Measurements from ENCODE around the gene KCNG4. TPM values are rescaled to one million over a fixed set of nuclear protein-coding genes. Genes with fewer than 3 reads are reported as not detected.
"Not testable (repeated sequence)": the region's sequence is repeated elsewhere in the genome, so short reads cannot be mapped to it uniquely, and the experiment has no call there.

The KCNG4 gene
- total and polyA plus RNA-seq, 9 donors = not detected

DNA sequence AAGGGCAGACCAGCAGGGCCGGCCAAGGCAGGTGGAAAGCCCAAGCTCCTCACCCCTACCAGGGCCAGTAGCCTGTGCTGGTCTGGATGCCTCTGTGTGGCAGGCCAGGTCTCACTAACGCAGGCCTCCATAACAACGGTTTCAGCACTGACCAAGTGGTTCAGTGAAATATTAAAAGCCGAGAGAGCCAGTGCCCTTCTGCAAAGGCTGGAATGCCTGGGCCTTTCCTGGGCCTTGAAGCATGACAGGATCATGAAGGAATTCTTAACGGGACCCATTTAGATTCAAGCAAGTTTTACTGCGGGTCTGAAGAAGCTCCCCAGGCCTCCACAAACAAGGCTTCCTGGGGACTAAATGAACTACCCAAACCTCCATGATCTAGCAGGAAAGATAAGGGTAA, 32.6 kb downstream of the KCNG4 start:
- no peaks in the 10 kb centered on the region for H3K27me3 ChIP-seq
- no peak overlapping the region for H3K4me3 ChIP-seq
- DNase-seq = no peak
- no peaks in the 10 kb centered on the region for H3K9me3 ChIP-seq
- no peaks in the 10 kb centered on the region for H3K36me3 ChIP-seq
- no peak overlapping the region for H3K27ac ChIP-seq
- TF ChIP-seq POLR2A (IDR thresholded peaks at IDR 0.05) = no peak
- TF ChIP-seq, protein P1, sequence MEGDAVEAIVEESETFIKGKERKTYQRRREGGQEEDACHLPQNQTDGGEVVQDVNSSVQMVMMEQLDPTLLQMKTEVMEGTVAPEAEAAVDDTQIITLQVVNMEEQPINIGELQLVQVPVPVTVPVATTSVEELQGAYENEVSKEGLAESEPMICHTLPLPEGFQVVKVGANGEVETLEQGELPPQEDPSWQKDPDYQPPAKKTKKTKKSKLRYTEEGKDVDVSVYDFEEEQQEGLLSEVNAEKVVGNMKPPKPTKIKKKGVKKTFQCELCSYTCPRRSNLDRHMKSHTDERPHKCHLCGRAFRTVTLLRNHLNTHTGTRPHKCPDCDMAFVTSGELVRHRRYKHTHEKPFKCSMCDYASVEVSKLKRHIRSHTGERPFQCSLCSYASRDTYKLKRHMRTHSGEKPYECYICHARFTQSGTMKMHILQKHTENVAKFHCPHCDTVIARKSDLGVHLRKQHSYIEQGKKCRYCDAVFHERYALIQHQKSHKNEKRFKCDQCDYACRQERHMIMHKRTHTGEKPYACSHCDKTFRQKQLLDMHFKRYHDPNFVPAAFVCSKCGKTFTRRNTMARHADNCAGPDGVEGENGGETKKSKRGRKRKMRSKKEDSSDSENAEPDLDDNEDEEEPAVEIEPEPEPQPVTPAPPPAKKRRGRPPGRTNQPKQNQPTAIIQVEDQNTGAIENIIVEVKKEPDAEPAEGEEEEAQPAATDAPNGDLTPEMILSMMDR (IDR thresholded peaks at IDR 0.05) = no peak
- no peaks in the 10 kb centered on the region for H3K4me1 ChIP-seq (ENCODE audit: insufficient read depth)
- intact Hi-C loops (cut with DNase I) = no loop called here
- WGBS, 3 donors = 51 to 58% (median 57%) methylated on average over 6 of the region's 6 CpGs

DNA sequence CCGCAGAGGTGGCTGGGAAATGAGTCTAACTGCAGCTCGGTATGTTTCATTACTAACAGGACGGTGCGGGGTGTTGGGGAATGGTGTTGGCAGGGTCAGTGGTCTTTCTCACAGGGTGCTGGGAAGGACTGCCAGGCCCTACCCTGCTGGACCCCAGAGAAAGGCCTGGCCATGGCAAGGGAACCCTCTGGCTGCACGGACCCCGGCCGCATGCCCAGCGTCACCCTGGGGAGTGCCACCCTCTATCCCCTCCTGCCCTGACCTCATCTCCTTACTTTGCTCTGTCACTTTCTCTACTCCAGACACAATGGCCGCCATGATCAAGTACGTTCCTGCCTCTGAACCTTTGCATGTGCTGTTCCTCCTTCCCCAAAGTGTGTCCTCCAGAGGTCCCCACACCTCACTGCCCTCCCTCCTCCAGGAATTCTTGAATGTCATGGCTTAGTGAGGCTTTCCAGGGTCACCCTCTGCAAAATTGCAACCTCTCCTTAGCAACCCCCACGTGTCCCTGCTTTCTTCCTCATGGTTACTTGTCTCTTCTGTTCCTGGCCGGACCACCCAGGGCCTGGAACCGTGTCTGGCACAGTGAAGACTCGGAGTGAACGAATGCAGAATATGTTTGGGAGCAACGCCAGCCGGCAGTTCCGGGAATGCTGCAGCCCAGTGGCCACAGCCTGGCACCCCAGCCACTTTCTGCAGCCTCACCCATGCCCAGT, 33.7 kb downstream of the KCNG4 start:
- WGBS, 3 donors = 86 to 92% (median 88%) methylated on average over 18 of the region's 18 CpGs
- TF ChIP-seq EP300 (IDR thresholded peaks at IDR 0.05) (no peak), POLR2A (IDR thresholded peaks at IDR 0.05) (no peak)
- TF ChIP-seq, protein P1 (IDR thresholded peaks at IDR 0.05) = no peak

DNA sequence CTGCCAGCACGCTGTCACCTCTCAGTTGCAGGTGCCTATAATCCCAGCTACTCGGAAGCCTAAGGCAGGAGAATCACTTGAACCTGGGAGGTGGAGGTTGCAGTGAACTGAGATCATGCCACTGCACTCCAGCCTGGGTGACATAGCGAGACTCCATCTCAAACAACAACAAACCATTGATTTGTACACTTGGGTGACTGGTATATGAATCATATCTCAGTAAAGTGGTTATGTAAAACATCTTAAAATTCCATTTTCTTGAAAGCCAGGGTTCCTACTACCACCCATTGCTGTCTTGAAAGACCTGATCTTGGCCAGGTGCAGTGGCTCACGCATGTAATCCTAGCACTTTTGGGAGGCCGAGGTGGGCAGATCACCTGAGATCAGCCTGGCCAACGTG, 34.7 kb downstream of the KCNG4 start:
- DNase-seq = not testable (repeated sequence)
- 89 to 98% (median 92%) methylated on average over 6 of the region's 6 CpGs for WGBS, 3 donors

More for the DNA sequence above, 33.7 kb downstream of the KCNG4 start:
- Histone ChIP-seq H3K36me3 (no peaks in the 10 kb centered on the region), H3K27me3 (no peaks in the 10 kb centered on the region), H3K4me3 (no peak overlapping the region), H3K27ac (no peak overlapping the region), H3K4me1 (ENCODE audit: insufficient read depth) (no peaks in the 10 kb centered on the region), H3K9me3 (no peaks in the 10 kb centered on the region)
- DNase-seq = no peak
- intact Hi-C loops (cut with DNase I) = no loop called here

DNA sequence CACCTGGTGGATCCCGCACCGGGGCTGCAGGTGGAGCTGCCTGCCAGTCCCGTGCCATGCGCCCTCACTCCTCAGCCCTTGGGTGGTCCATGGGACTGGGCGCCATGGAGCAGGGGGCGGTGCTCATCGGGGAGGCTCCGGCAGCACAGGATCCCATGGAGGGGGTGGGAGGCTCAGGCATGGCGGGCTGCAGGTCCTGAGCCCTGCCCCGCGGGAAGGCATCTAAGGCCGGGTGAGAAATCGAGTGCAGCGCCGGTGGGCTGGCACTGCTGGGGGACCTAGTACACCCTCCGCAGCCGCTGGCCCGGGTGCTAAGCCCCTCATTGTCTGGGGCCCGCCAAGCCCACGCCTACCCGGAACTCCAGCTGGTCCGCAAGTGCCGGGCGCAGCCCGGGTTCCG, 35.3 kb downstream of the KCNG4 start:
- DNase-seq; H3K4me3 ChIP-seq; H3K4me1 ChIP-seq (ENCODE audit: insufficient read depth); H3K36me3 ChIP-seq; H3K9me3 ChIP-seq; intact Hi-C loops (cut with DNase I); H3K27me3 ChIP-seq; H3K27ac ChIP-seq: not testable (repeated sequence)
- WGBS, 3 donors = 78 to 96% (median 95%) methylated on average over 18 to 26 of the region's 26 CpGs

More for the DNA sequence above, 34.7 kb downstream of the KCNG4 start:
- H3K9me3 ChIP-seq; H3K36me3 ChIP-seq; H3K27me3 ChIP-seq; H3K4me3 ChIP-seq; intact Hi-C loops (cut with DNase I); H3K27ac ChIP-seq; H3K4me1 ChIP-seq (ENCODE audit: insufficient read depth): not testable (repeated sequence)

DNA sequence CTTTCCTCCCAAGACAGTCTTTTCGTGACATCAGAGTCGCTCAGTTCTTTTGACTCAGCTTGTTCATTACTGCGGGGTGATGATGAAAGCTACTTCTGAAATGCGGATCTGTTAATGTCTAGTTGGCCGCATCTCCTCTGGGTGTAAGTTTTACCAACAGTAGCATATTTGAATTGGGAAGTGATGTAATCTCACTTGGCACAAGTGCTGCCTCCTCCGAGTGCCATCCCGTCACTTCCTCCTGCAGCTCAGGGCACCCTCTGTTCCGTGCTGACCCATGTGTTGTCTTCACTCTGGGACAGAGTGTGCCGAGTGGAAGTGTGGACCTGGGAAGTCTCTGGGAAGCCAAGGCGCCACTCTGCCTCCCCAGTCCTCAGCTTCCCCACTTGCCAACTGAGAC, 40.0 kb downstream of the KCNG4 start:
- no peak for DNase-seq
- 85 to 92% (median 88%) methylated on average over 10 of the region's 10 CpGs for WGBS, 3 donors
- H3K36me3 ChIP-seq = no peaks in the 10 kb centered on the region
- intact Hi-C loops (cut with DNase I) = no loop called here
- no peaks in the 10 kb centered on the region for H3K27me3 ChIP-seq
- TF ChIP-seq EP300 (IDR thresholded peaks at IDR 0.05) = no peak
- TF ChIP-seq POLR2A (IDR thresholded peaks at IDR 0.05) = no peak
- TF ChIP-seq, protein P1 (IDR thresholded peaks at IDR 0.05) = no peak
- H3K4me3 ChIP-seq = no peak overlapping the region
- no peak overlapping the region for H3K27ac ChIP-seq
- H3K4me1 ChIP-seq (ENCODE audit: insufficient read depth) = no peaks in the 10 kb centered on the region
- H3K9me3 ChIP-seq = no peaks in the 10 kb centered on the region

All from ovary (tissue), 9 donors.